SU-DHL-6 (cell line): ENCODE results near the gene TMEM229B.

ENCODE experiments used
- CTCF ChIP-seq: fragments of 200-600 bp; sonication (generic); IDR thresholded peaks from one replicate; pipeline ENCODE4 v1.5.1; 2017; ENCODE audit warnings: antibody characterized with exemption, mild to moderate bottlenecking, low read length, moderate library complexity; ENCODE audit not compliant: insufficient read depth, poor library complexity, severe bottlenecking
- EZH2phosphoT487 ChIP-seq: fragments of 200-600 bp; sonication (generic), shearing (Covaris generic); conservative IDR thresholded peaks from 2 replicates; pipeline ENCODE4 v1.6.1; 2018; ENCODE audit warnings: mild to moderate bottlenecking, antibody characterized with exemption, low read length, moderate library complexity, mixed read lengths

- TF ChIP-seq EZH2phosphoT487, result no peak
- TF ChIP-seq CTCF, result no peak
These were observed 4.8 kb downstream of the TMEM229B start for GRCh38 chr14:67483579-67484285.
